OCI-LY3 (cell line): ENCODE data around the gene GPR89B.
"Not testable (repeated sequence)": the region's sequence is repeated elsewhere in the genome, so short reads cannot be mapped to it uniquely, and the experiment has no call there.

Source experiments
- CTCF ChIP-seq: fragments of 200-600, 300-600 bp; sonication (generic); IDR thresholded peaks from 2 replicates; pipeline ENCODE4 v1.5.1; 2014; ENCODE audit warnings: antibody characterized with exemption, low read length, low read depth
- EZH2phosphoT487 ChIP-seq: fragments of 200-600 bp; shearing (Covaris generic); IDR thresholded peaks from 2 replicates; pipeline ENCODE4 v1.6.1; 2018; ENCODE audit warnings: antibody characterized with exemption, mixed run types, low read depth

DNA sequence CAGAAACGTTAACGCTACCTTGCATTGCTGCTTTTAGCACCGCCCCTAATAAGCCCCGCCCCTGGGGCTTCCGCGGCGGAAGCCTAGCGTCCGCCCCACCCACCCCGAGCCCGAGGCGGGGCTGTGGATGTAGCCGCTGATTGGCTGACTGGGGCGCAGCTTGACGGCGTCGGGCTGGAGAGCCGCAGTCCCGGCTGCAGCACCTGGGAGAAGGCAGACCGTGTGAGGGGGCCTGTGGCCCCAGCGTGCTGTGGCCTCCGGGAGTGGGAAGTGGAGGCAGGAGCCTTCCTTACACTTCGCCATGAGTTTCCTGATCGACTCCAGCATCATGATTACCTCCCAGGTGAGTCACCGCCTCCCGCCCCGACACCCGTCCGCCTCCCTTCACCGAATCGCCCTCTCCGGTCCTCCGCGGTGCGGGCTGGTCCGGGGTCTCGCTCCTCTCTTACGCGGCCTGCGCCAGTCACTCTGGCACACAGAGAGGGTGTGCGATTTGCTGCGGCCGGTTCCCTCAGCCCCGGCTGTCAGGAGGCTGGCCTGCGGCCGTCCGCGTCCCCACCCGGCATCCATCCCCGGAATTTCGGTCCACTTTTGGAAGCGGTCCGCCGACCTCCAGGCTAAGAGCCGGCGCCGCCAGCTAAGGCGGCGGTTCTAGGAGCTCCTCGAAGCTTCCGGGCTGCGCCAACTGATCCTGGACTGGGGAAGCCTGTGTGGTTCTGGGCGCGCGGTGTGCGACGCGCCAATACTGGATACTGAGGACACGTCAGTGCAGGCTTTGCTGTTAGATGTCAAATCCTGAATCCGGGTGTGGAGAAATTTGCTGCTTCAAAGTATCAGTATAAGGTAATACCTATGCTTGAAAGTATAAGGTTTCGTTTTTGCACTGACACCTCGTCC lies at the start of gene GPR89B:
- TF ChIP-seq EZH2phosphoT487, CTCF: not testable (repeated sequence)
